Osteocyte (in vitro differentiated cells): ENCODE data around the gene PTGDR. TPM values are rescaled to one million over a fixed set of nuclear protein-coding genes. Genes with fewer than 3 reads are reported as not detected.

Experiments used
- DNase-seq: peaks from one replicate; pipeline ENCODE4 v3.0.0; 2021; ENCODE audit warnings: mixed read lengths; ENCODE audit not compliant: unreplicated experiment; ENCODE audit errors: extremely low spot score
- H3K27ac Mint-ChIP-seq: one replicate; pipeline ENCODE4 v1.8.0; 2021; ENCODE audit warnings: mild to moderate bottlenecking, mixed read lengths; ENCODE audit not compliant: unreplicated experiment
- H3K27me3 Mint-ChIP-seq: one replicate; pipeline ENCODE4 v1.8.0; 2021; ENCODE audit warnings: mixed read lengths; ENCODE audit not compliant: unreplicated experiment
- H3K36me3 Mint-ChIP-seq: one replicate; pipeline ENCODE4 v1.8.0; 2021; ENCODE audit warnings: mixed read lengths; ENCODE audit not compliant: unreplicated experiment
- H3K4me1 Mint-ChIP-seq: one replicate; pipeline ENCODE4 v1.8.0; 2021; ENCODE audit warnings: mixed read lengths; ENCODE audit not compliant: unreplicated experiment
- H3K4me3 Mint-ChIP-seq: one replicate; pipeline ENCODE4 v1.8.0; 2021; ENCODE audit warnings: mild to moderate bottlenecking, moderate library complexity, mixed read lengths; ENCODE audit not compliant: unreplicated experiment
- H3K9me3 Mint-ChIP-seq: one replicate; pipeline ENCODE4 v1.8.0; 2021; ENCODE audit warnings: mixed read lengths; ENCODE audit not compliant: unreplicated experiment
- total RNA-seq: library from RNA; stranded (reverse); gene quantifications from 2 replicates; pipeline ENCODE4 v1.2.1, GENCODE V29; 2021
- TF ChIP-seq, protein P1 (sequence below): fragments of 200-600 bp; sonication (generic); IDR thresholded peaks from 2 replicates; pipeline ENCODE4 v1.5.0; 2021; ENCODE audit warnings: antibody characterized with exemption, mild to moderate bottlenecking, moderate library complexity

Gene PTGDR
- total RNA-seq, 1 donor from 2014 or later: not detected

DNA sequence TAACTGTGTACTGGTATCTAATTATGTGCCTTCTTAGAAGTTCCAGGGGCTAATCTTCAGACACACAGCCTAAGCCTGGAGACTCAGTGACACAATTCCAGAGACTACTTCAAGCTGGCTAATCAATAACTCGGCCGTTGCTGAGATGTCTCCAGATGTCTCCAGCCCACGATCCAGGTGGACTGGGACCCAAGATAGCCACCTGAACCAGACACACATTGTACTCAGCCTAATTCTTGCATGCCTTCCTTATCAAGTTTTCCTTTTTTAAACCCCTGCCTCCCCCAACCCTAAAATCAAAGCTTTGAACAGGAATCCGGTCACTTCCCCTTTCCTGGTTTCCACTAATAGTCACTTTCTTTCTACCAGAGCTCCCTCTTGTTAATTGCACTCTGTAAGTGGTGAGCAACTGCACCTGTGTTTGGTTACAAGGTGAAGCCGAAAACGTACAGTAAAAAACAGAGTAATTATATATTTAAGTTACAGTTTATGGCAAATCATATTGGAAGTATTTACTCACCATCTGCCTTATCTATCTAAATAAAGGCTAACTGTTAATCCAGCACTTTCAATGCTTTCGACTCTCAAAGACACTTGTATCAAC lies 39.8 kb upstream of the PTGDR start:
- TF ChIP-seq, protein P1, sequence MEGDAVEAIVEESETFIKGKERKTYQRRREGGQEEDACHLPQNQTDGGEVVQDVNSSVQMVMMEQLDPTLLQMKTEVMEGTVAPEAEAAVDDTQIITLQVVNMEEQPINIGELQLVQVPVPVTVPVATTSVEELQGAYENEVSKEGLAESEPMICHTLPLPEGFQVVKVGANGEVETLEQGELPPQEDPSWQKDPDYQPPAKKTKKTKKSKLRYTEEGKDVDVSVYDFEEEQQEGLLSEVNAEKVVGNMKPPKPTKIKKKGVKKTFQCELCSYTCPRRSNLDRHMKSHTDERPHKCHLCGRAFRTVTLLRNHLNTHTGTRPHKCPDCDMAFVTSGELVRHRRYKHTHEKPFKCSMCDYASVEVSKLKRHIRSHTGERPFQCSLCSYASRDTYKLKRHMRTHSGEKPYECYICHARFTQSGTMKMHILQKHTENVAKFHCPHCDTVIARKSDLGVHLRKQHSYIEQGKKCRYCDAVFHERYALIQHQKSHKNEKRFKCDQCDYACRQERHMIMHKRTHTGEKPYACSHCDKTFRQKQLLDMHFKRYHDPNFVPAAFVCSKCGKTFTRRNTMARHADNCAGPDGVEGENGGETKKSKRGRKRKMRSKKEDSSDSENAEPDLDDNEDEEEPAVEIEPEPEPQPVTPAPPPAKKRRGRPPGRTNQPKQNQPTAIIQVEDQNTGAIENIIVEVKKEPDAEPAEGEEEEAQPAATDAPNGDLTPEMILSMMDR: no peak

DNA sequence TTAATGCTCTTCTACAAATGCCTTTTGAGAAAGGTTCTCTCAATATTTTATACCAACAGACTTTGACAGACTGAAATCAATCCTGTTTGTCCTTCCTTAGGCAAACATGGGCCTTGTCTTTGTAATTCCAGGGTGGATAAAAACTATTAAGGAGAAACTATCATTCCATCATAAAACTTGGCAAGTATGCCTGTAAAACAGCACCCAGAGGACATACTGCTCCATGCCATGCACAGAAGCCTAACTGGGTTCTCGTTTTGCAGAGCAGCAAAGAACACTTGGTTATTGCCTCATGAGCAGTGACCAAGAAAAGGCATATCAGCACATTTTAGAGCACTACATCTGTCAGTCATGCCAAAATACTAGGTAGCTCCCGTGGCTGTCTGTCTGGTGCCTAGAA lies 33.8 kb upstream of the PTGDR start:
- H3K36me3 Mint-ChIP-seq: no peaks in the 10 kb centered on the region
- peaks cover 27% of the 10 kb centered on the region for H3K4me1 Mint-ChIP-seq
- no peak overlapping the region for H3K27ac Mint-ChIP-seq
- peaks cover 5% of the 10 kb centered on the region for H3K27me3 Mint-ChIP-seq
- no peak overlapping the region for H3K4me3 Mint-ChIP-seq
- H3K9me3 Mint-ChIP-seq: no peaks in the 10 kb centered on the region
- DNase-seq: no peak
- TF ChIP-seq, protein P1: no peak

More for the DNA sequence above, 39.8 kb upstream of the PTGDR start:
- DNase-seq: no peak
- Mint-ChIP-seq H3K36me3 (no peaks in the 10 kb centered on the region), H3K4me1 (peaks cover 10% of the 10 kb centered on the region), H3K27ac (no peak overlapping the region), H3K9me3 (no peaks in the 10 kb centered on the region), H3K27me3 (peaks cover 5% of the 10 kb centered on the region), H3K4me3 (no peak overlapping the region)

DNA sequence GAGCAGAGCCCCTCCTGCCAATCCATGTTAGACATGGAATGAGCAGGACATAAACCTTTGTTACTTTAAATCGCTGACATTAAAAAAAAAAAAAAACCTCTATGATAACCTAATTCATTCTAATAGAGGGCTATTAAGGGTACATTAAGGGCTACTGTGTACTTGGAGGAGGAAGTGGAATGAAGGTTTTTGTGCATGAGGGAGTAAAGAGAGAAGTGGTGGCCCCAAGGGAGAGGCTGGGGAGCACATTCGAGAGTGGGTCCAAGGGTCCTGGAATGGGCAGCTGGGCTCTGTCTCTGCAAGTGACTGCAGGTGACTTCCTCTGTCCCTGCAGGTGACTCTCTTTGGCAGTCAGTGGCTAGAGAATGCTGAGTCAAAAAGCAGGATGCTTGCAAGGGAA lies 32.1 kb upstream of the PTGDR start:
- no peak for DNase-seq
- no peak overlapping the region for H3K4me3 Mint-ChIP-seq
- H3K9me3 Mint-ChIP-seq: no peaks in the 10 kb centered on the region
- H3K27me3 Mint-ChIP-seq: peaks cover 5% of the 10 kb centered on the region
- H3K36me3 Mint-ChIP-seq: no peaks in the 10 kb centered on the region
- H3K4me1 Mint-ChIP-seq: peaks cover 31% of the 10 kb centered on the region
- H3K27ac Mint-ChIP-seq: peak overlapping the region; percentile 48
- TF ChIP-seq, protein P1: no peak

DNA sequence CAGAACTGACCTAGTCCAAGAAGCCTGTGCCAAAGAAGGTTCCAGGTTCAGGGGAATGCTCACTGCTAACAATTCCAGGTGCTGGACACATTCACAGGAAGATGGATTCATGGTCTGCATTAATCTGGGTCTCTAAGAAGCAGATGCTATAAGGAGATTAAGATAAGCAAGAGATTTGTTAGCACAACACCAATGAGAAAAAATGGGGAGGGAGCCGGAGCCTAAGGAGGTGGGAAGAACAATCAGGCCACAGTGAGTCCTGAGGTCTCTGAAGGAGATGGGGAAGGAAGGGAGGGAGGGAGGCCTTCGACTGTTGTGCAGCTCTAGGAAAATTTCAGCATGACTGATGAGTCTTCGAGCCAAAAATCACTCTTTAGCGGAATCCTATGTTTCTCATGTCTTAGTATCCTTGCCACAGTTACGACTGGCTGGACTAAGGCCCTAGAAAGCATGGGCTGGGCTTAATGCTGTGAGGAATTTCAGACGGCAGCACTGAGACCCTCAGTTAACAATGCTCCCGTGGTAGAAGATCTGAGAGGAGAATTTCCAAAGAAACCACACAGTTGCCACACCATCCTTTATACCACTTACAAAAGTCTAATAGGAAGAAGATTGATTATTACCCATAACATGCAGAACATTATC lies 31.5 kb upstream of the PTGDR start:
- H3K27ac Mint-ChIP-seq: no peak overlapping the region
- H3K9me3 Mint-ChIP-seq: no peaks in the 10 kb centered on the region
- no peak for DNase-seq

DNA sequence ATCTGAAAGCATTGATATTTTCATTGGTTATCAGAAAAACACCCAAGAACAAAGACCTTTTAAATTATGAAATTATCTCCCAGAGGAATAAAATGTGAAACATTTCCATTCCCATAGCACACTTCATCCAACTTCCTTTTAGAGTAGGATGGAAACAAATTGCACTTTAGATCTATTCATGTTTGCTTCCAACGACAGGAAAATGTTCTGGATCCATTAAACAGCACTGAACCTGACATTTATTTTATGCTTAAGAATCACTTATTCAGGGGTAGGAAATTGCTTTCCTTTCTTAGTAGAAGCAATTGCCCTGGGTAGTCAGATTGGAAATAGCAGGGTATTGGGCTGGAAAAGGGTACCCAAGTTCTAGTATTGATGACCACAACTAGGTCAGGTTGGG lies 28.8 kb upstream of the PTGDR start:
- Mint-ChIP-seq H3K36me3 (no peaks in the 10 kb centered on the region), H3K4me3 (no peak overlapping the region), H3K9me3 (no peaks in the 10 kb centered on the region), H3K27ac (no peak overlapping the region), H3K4me1 (peaks cover 55% of the 10 kb centered on the region), H3K27me3 (no peaks in the 10 kb centered on the region)
- no peak for DNase-seq
- TF ChIP-seq, protein P1: no peak

More for the DNA sequence above, 31.5 kb upstream of the PTGDR start:
- Mint-ChIP-seq H3K4me1 (peaks cover 35% of the 10 kb centered on the region), H3K4me3 (no peak overlapping the region), H3K27me3 (peaks cover 2% of the 10 kb centered on the region), H3K36me3 (no peaks in the 10 kb centered on the region)
- TF ChIP-seq, protein P1: no peak
